Stimulated activated CD4-positive, alpha-beta T cell treated with anti-CD3 and anti-CD28 coated beads, Interleukin-4, amount 100 ng/mL, for 24 hours (primary cell): ENCODE results near the gene CXCR6.

Experiments
- DNase-seq: peaks from one replicate; pipeline ENCODE4 v3.0.0-alpha.2; 2020

CXCR6 gene

DNA sequence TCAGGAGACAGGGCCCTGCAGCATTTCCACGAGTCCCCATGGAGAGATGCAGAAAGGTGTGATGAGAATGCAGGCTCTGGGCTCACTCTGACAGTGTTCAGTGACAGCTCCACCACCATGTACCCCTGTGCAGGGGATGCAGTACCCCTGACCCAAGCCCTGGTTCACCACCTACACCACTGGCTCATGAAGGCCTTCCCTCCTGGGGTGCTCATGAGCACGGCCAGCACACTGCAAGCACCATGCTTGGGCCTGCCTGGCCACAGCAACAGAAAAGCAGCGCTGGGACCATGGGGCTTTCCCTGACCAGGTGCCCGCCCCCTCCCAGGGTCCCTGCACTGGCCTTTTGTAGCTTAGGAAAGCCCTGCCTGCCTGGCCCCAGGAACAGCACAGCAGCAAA, 6.2 kb downstream of the CXCR6 start:
- no peak for DNase-seq

DNA sequence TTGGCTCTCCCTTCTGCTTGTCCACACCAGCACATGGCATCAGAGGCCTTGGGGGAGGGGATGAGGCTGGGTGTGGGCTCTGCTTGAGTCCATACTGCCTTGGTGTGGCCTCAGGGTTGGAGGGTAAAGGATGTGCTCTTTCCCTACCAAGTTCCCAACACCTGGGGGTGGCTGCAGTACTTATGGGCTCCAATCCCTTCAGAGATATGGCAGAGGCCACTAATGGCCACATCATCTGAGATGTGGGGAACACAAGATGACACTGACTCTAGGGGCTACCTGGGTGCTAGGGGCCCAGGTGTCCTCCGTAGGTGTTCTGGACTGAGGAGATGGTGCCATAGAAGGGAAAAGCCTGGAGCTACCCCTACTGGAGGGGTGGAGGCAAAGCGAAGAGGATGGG, 6.9 kb downstream of the CXCR6 start:
- no peak for DNase-seq

DNA sequence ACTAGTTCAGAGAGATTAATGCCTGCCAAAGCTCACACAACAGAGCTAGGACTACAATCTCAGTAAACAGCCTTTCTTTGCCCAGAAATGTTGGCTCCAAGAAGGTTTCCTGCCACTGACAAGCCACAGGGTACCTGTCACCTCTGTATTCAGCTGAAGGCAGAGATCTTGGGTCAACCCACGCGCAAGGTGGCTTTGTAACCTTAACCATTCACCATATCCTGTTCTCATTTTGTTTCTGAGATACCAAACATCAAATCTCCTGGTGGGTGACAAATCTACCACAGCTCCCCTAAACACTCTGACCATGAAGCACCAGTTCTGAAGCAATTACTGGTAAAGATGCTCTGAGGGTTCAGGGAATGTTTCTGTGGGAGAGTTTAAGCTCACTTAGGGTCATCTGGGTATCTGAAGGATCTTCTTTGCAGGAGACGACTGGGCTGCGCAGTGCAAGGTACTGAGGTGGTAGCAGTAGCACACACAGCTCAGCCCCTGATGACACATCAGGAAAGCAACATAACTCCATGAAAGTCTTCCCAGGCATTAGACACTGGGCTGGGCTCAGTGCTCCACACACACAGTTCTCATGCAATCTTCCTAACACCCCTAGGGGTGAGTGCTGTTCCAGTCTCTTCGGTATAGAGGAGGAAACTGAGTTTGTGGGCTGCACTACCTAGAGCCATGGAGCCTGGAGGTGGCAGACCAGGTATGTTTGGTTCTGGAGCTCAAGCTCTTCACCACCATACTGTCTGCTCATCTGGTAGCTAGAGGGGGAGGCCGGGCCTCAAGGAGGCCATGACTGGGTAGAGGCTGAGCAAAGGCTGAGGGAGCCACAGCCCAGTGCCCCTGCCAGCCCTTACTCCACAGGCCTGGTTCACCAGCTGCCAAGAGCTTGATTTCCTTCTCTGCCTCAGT, 7.7 kb downstream of the CXCR6 start:
- peak; percentile 54 for DNase-seq

DNA sequence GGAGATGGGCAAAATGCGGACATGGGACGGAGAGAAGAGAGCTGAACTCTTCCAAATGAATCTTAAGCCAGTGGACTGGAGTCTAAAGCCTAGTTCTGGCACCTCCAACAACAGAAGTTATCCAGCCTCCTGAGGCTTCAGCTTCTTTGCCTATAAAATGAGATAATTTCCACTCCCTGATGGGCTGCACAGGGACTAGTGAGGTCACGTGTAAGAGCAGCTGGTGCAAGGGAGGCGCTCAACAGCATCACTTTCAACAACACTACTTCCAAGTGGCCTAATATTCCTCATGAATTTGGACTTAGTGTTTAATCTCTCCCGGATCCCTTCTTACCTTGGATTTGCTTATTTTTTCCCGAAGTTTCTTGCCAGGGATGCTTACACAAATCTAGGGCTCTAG, 8.7 kb downstream of the CXCR6 start:
- DNase-seq = no peak

DNA sequence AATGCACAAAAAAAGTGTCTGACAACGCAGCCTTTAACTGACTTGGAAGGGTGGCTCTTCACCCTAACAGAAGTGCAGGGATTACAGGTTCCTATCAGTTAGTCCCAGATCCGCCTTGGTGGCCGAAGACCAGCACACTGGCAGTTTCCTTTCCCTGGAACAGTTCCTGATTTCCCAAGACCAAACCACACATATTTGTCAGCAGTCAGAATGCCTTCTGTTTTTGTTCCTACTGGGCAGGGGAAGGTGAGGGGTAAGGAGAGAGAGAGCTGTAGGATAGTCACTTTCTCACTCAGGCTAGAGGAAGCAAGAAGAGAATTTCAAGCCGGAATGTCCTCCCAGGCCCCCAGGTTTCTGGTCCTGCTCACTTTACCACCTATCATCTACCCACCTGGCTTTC, 9.2 kb downstream of the CXCR6 start:
- no peak for DNase-seq

DNA sequence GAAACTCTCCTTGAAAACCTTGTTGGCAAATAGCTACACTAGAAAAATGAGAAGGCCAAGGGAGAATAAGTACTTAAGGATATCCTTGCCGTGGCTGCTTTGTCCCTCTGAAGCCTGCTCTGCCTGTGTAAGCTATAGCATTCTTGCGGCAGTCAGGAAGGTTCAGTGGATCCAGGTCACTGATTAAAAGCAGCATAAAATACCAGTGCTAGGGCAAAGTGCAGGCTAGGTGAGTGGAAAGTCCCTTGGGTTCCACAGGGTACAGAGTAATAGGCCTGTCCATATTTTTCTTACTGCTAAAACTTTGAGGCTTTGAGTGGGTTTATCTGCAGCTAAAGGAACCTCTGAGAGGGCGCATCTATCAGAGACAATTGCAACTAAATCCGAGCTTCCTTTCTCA, 10.3 kb downstream of the CXCR6 start:
- no peak for DNase-seq

DNA sequence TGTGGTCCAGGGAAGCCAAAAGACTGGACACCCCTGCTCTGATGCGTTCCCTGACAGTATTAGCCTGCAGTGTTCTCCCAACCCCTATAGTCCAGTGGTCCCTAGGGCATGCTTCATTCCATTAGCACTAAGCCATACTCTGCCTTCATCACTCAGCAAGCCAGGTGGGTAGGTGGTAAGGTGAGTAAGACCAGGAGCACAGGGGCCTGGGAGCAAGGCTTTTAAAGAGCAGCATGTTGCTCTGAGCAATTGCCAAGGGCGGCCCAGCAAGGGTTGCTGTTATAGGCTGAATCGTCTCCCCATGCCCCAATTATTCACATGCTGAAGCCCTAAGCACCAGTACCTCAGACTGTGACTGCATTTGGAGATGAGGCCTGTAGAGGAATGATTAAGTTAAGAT, 11.0 kb downstream of the CXCR6 start:
- no peak for DNase-seq

DNA sequence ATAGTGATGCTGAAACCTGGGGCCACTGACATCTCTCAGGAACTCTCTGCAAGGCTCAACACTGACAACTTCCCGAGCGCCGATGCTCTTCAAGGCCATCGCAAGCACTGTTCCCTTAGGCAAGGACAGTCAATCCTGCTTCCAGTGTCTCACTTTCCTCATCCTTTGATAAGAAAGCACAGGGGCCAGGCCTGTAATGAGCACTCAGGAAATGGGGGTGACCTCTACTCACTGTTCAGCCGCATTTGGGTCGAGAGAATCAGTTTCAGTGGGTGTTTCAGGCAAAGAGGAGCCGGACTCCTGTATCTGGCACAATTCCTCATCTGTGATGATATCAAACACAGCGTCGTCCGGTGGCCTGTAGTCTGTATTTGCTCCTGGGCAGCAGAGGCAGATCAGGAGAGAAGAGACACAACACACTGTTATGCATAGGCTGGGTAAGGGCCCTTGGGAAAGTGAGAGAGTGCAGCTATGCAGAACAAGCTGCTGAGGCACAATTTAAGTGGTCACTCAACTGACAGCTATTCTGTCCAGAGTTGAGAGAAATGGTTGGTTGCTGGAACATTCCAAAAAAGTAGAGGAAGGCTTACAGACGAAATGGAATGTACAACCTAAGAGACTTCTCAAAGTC, 11.9 kb downstream of the CXCR6 start:
- DNase-seq = no peak

DNA sequence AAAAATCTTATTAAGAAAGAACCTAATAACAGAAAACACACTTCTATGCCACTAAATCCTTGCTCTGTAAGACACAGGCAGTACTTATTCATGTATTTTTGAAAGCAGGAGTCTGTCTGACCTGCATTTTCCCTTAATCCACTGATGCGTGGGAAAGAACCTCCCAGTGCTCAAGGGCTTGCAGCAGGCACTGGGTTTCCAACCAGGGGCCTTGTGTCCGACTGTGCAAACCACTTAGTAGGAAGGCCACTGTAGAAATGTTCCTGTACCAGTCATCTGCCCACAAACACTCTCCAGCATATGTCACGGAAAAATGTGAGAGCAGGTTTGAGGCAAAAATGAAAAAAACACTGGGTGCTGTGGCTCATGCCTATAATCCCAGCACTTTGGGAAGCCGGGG, 12.4 kb downstream of the CXCR6 start:
- DNase-seq = no peak

DNA sequence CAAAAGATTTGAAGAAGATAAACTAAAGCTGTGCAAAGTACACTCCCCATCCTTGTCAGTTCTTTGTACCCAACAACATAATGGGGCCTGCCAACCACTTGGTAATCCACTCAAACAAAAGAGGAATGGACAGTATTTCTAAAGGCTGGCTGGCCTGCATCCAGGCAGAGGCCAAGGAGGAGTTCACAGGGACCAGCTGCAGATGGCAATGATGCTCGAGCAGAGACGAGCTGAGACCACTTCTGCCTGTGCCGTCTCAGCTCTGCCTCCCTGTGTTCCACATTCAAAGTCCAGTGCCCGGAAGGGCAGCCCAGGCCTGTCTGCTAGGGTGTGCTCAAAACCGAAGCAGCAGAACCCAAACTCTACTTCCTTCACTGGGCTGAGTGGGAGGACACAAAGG, 14.3 kb downstream of the CXCR6 start:
- DNase-seq = no peak

DNA sequence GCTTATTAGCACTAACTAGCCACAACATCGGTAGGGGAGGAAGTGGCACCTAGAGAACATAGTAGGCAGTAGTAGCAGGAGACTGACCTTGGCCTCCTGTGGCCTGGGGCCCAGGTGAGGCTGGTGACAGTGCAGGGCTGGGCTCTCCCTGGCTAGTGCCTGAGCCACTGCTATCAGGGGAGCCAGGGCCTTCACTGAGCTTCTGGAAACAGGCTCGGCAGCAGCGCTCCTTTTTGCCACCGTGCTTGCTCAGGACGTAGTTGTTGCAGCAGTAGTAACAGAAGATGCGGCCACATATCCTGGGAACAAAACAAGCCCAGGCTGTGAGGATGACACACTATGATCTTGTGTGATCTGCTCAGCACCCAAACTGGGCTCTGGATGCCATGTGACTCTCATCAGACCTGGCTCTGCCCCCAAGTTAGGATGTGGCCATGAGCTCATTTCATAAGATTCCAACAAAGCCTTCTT, 15.1 kb downstream of the CXCR6 start:
- no peak for DNase-seq

DNA sequence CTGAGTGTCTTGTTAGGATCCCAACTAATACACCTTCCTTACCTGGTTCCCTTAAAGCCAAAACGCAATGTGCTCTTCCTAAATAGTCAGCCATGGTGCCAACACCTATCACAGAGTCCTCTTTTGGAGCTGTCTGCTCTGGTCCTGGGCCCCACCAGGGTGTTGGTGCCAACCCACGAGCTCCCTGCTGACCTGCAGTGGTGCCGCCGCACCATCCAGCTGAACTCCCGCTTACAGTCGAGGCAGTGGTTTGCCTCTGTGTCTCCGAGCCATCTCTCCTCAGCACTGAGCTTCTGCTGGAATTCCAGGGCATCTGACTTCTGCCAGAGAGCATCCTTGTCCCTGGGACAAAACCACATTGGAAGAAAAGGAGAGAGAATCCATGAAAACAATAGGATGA, 15.9 kb downstream of the CXCR6 start:
- no peak for DNase-seq

DNA sequence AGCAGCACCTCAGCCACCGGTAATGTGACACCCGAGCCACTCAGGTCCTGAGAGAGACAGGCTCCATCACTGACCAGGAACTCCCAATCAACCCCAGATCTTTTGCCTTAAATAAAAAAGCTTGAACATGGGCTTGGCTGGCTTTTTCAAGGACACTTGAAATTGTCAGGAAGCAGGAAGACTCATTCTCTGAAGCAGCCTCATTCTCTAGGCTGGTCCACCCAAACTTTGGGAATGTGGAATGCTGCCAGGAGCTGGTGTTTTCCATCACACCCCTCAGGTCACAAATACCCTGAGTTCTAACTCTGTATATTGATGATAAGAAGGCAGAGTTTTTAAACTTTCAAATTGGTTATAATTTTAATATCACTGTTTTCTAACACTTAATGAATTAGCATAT, 17.0 kb downstream of the CXCR6 start:
- no peak for DNase-seq

DNA sequence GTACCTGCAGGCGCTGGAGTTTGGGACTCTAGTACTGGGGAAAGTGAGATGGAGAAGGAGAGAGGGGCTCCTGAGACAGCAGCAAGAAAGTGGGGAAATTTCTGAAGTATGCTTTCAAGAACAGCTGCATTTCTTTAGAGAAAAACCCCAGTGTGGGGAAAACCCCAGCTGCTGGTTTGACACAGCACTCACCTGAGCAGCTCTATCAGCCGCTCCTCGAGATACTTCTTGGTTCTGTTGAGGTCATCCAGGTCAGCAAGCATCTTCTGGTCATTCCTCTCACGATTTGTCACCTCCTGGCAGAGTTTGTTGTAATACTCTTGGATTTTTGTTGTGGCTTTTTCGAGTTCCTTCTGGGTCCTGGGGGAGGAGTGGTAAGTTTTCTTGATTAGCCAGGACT, 18.8 kb downstream of the CXCR6 start:
- DNase-seq = peak; percentile 38

DNA sequence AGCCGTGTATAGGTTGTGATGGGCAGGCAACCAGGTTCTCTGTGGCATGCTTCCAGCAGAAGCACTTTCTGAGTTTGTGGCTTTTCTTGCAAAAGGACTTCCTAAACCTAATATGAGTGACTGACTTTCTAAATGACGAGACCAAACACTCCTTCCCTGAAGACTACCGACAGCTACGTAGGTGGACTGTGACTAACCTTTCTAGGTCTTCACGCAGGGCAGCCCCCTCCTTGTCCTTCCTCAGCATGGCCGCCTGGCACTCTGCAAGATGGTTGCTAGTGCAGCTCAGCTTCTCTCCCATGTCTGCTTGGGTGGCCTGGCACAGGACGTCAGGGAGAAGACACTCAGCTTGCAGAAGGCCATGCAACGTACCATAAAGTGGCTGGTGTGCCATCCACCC, 20.9 kb downstream of the CXCR6 start:
- peak; percentile 62 for DNase-seq

DNA sequence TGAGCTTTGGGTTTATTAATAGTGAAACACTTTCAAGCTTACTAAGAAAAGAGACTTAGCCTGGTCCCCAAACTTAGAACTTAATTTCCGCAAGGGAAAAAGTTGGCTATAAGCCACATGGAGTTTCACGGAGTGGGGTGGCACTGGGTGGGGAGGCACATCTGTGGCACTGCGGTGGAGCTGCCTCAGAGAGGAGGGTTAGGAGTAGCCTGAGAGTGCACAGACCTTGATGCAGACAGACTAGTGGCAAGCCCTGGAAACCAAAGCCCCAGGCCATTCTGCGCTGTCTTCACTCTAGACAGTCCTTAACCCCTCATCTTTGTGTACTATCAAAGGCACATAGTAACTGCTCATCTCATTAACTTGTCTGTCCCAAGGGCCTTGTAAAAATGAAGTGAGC, 22.0 kb downstream of the CXCR6 start:
- peak; percentile 15 for DNase-seq

DNA sequence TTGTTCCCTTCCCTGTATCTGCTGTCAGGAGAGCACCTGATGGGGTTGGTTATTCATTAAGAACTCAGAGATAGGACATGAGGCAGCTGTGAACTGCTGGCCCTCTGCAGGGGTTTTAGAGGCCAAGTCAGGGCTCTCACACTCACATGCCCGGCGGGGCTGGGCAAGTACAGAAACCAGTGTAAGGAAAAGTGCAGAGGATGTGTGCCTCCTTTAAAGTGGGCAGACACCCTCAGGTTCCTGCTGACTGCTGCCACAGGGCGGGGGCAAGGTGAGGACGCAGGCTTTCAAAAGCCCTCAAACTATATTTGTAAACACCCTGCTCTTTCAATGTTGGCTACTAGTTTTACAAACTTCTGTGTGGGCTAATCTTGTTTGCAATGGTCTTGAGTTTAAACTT, 22.4 kb downstream of the CXCR6 start:
- no peak for DNase-seq

DNA sequence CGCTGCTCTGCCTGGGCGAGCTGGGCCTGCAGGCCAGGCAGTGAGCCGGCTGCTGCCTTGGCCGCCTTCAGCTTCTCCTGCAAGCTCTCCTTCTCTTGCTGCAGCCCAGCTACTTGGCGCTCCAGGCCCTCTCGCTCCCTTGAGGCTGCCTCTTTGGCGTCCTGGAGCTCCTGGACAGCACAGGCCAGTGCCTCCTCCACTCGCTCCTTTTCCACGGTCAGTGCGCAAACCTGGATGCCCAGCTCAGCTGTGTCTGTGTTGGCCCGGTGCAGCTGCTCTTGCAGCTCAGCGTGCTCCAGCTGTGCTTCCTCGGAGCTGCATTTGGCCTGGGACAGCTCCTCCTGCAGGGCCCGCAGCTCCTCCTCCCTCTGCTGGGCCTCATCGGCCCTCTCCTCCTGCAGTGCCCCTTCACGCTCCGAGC, 23.1 kb downstream of the CXCR6 start:
- DNase-seq = no peak

DNA sequence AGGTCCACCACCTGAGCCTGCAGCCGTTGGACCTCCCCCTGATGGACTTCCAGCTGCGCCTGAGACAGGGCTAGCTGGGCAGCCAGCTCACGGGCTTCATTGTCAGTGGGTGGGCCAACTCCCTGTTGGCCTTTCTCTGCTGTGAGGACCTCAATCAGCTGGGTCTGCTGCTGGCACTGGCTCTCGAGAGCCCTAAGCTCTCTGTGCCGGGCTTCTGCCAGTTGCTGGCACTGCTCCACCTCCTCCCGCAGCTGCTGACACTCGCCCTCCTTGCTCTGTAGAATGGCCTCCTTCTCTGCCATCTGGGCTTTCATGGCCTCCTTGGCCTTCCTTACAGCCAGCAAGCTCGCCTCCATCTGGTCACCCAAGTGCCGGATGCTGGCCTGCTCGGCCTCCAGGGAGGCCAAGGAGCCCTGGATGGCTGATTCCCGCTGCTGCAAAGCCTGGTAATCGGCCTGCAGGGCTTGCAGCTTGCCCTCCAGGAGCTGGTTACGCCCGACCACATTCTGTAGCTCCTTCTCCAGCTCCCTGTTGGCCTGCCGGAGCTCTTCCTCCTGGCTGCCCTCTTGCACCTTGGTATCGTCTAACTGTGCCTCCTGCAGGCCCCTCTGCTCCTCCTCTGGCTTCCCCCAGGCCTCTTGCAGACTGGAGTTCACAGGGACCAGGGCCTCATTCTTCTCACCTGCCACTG, 23.8 kb downstream of the CXCR6 start:
- DNase-seq = no peak

DNA sequence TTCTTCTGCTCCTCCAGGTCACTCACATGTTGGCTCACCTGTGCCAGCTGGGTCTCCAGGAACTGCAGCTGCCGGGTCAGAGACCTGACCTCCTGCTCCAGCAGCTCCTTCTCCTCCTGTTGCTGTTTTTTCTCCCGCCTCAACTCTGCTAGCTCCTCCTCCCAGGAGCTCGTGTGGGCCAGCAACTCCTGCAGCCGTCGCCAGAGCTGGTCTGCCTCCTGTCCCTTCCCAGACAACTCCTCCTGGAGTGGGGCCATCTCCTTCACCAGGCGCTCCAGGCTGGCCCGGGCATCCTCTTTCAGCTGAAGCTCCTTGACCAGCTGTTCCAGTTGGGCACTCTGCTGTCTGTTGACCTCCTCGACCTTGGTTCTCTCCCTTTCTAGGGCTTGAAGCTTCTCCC, 24.5 kb downstream of the CXCR6 start:
- DNase-seq = no peak

DNA sequence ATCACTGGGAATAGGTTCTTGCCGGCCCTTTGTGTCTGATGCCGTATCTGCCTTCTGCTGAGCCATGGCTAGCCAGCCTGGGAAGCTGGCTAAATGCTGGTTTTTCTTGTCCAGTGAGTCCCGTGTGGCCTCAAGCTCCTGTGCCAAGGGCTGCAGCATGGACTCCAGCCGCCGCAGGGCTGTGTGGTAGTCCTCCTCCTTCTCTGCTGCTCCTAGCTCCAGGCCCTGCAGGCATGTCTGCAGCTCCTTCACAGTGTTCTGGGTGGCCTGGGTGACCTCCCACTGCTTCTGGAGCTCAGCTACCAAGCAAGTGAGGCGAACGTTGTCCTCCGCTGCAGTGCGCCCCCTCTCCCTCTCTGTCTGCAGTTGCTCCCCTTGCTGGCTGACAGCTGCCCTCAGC, 24.9 kb downstream of the CXCR6 start:
- DNase-seq = no peak

DNA sequence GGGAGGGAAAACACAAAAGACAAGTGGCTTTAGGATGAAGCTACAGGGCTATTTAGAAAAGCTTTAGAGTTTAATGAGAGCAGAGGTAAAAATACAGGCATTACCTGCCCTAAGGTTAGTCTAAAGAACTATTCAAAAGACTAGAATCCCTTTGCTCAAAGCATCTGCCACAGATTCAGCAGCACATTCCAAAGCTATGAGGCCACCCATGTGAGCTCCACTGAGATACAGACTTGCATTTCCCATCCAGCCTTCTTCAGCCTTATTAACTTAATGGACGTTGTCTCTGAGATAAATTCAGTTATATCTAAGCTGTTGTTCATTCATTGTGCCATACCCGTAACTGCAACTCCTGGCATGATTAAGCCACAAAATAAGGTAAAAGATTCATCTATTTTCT, 25.4 kb downstream of the CXCR6 start:
- no peak for DNase-seq

DNA sequence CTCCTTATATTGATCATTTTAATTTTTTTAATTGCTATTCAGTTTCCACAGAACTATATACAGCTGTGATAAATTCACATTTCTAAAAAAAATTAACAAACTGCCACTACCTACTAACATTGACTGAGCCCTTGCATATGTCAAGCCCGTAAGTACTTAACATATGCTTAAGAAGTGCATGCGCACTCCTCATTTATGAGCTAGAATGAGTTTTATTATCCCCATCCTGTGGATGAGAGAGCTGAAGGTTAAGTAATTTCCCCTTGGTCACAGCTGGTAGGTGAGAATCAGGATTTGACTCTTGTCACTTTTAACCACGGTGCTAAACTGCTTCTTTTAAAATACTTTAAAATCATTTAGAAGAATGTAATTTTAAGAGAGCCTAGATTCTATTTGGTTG, 25.9 kb downstream of the CXCR6 start:
- no peak for DNase-seq

DNA sequence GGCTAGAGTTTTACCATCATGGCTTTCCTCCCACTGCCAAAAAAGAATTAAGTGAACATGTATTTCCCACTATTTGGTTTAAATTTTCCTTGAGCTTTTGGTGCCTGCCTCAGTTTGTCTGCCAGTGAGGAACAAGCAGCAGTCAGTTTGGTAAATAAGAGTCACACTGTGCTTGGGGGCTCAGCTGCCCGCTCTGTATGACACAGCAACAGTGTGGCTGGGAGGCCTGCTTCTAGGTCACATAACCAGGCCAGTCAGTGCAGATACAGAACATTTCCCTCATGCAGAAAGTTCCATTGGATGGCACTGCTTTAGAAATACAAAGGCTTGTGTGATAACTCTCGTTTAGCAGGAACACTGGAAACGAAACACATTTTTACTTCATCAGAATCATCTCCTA, 26.7 kb downstream of the CXCR6 start:
- no peak for DNase-seq
